ENCODE results near the gene ENOPH1. TPM values are rescaled to one million over a fixed set of nuclear protein-coding genes. Genes with fewer than 3 reads are reported as not detected.
"Not testable (repeated sequence)": the region's sequence is repeated elsewhere in the genome, so short reads cannot be mapped to it uniquely, and the experiment has no call there.

Gene ENOPH1
- total RNA-seq (2014; rRNA removed; shearing (Covaris generic); ENCODE audit: low replicate concordance): 45.0 and 45.2 TPM in 2 replicates

DNA sequence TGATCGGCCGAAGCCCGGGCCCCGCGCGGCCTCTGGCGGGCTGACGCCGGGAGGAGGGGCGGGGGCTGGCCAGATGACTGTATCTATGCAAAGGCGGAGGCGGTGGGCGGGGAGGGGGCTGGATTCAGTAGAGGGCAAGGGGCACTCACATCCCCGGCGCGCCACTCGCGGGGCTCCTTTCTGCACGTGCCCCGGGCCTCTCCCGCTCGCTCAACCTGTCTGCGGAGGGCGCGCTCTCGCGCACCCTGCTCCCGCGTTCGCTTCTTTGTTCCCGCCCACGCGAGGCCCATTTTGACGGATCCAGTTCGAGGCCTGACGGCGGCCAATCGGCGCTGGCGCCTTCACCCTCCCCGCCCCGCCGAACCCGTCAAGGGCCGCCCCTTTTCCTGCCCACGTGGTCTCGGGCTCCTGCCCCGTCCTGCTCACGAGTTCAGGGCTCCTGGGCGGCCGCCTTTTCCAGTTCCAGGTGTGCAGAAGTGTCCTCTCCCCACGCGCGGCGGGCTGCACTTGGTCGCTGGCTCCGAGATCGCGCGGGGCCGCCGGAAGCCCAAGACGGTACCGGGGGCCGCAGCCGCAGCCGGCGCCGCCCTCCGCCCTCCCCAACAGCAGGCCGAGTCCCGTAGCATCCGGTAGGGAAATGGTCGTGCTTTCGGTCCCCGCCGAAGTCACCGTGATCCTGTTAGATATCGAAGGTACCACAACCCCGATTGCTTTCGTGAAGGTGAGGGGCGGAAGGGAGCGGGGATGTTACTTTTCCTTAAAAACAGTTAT is at the start of gene ENOPH1, which contains the start of gene HNRNPDL:
Gene ENOPH1, plus strand, starts transcription at position 398 of the 771 bp plus-strand sequence. Its CDS starts 240 bp downstream, at position 638.
Gene HNRNPDL, minus strand, starts transcription at position 270 of the 771 bp plus-strand sequence. CDS start 772 bp downstream, outside the sequence.
- DNase-seq (ENCODE audit: low read depth): peak; percentile 98
- in situ Hi-C loops (cut with HindIII; ENCODE audit: low pct_unique_long_range_greater_than_20kb, low sequenced_read_pairs): no loop called here

GRCh38 chr4:82380831-82381230 is 49.6 kb upstream of the ENOPH1 start:
- DNase-seq (ENCODE audit: low read depth): no peak
- in situ Hi-C loops (cut with HindIII; ENCODE audit: low pct_unique_long_range_greater_than_20kb, low sequenced_read_pairs): no loop called here

DNA sequence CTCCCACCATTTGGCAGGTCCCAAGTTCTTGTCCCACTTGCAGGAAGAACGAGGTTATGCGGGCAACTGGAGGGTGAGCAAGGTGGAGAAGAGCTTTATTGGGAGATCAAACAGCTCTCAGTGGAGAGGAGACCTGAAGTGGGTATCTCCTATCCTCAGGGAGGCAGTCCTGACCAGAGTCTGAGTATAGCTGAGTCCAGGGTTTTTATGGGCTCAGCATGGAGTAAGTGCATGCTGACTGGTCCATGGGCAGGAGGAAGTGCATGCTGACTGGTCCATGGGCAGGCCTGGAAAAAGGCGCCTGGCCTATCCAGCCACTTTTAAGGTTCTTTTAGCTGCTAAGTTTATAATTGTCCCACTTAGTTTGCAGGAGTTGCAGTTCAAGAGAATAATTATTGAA is 49.2 kb upstream of the ENOPH1 start:
- DNase-seq (ENCODE audit: low read depth): no peak
- in situ Hi-C loops (cut with HindIII; ENCODE audit: low pct_unique_long_range_greater_than_20kb, low sequenced_read_pairs): no loop called here

GRCh38 chr4:82381661-82382296 is 48.6 kb upstream of the ENOPH1 start:
- in situ Hi-C loops (cut with HindIII; ENCODE audit: low pct_unique_long_range_greater_than_20kb, low sequenced_read_pairs): no loop called here
- no peak for DNase-seq (ENCODE audit: low read depth)

GRCh38 chr4:82382751-82383150 is 47.6 kb upstream of the ENOPH1 start:
- in situ Hi-C loops (cut with HindIII; ENCODE audit: low pct_unique_long_range_greater_than_20kb, low sequenced_read_pairs): no loop called here
- no peak for DNase-seq (ENCODE audit: low read depth)

GRCh38 chr4:82386312-82386711 is 44.1 kb upstream of the ENOPH1 start:
- DNase-seq (ENCODE audit: low read depth); in situ Hi-C loops (cut with HindIII; ENCODE audit: low pct_unique_long_range_greater_than_20kb, low sequenced_read_pairs): not testable (repeated sequence)

- no peak for DNase-seq (ENCODE audit: low read depth)
- in situ Hi-C loops (cut with HindIII; ENCODE audit: low pct_unique_long_range_greater_than_20kb, low sequenced_read_pairs): no loop called here
Observed at GRCh38 chr4:82388405-82388804, 42.0 kb upstream of the ENOPH1 start.

DNA sequence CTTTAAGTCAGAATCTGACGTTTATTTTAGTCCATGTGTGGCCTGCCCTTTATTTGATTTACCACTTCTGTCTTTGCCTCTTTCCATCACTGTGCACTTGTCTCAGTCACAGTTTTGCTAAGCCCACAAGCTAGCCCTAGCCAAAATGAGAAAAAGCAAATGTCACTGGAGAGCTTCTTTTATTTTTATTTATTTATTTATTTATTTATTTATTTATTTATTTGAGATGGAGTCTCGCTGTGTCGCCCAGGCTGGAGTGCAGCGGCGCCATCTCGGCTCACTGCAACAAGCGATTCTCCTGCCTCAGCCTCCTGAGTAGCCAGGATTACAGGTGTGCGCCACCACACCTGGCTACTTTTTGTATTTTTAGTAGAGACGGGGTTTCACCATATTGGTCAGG is 40.3 kb upstream of the ENOPH1 start:
- in situ Hi-C loops (cut with HindIII; ENCODE audit: low pct_unique_long_range_greater_than_20kb, low sequenced_read_pairs); DNase-seq (ENCODE audit: low read depth): not testable (repeated sequence)

DNA sequence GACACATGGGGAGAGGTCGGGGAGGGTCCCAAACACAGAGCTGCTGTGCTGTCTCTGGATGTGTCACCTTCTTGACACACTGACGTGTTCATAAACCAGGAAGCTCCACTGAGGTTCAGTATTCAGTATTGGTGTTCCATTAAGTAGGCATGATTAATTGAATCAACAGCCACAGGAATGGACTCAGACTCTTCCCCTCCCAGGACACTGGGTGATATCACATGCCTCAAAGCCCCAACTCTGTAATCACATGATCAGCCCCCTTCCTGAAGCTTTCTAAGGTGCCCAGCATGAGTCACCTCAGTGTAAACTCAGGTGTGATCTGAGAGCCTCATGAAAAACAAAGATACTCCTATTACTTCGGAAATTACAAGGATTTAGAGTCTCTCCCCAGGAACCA is 35.5 kb upstream of the ENOPH1 start:
- peak; percentile 80 for DNase-seq (ENCODE audit: low read depth)

GRCh38 chr4:82397527-82397926 is 32.9 kb upstream of the ENOPH1 start:
- no peak for DNase-seq (ENCODE audit: low read depth)
- in situ Hi-C loops (cut with HindIII; ENCODE audit: low pct_unique_long_range_greater_than_20kb, low sequenced_read_pairs): no loop called here

More for the DNA sequence above, 35.5 kb upstream of the ENOPH1 start:
- in situ Hi-C loops (cut with HindIII; ENCODE audit: low pct_unique_long_range_greater_than_20kb, low sequenced_read_pairs): no loop called here

- no peak for DNase-seq (ENCODE audit: low read depth)
- in situ Hi-C loops (cut with HindIII; ENCODE audit: low pct_unique_long_range_greater_than_20kb, low sequenced_read_pairs): no loop called here
Observed at GRCh38 chr4:82398263-82398662, 32.1 kb upstream of the ENOPH1 start.

GRCh38 chr4:82401600-82401999 is 28.8 kb upstream of the ENOPH1 start:
- in situ Hi-C loops (cut with HindIII; ENCODE audit: low pct_unique_long_range_greater_than_20kb, low sequenced_read_pairs): no loop called here
- DNase-seq (ENCODE audit: low read depth): no peak

DNA sequence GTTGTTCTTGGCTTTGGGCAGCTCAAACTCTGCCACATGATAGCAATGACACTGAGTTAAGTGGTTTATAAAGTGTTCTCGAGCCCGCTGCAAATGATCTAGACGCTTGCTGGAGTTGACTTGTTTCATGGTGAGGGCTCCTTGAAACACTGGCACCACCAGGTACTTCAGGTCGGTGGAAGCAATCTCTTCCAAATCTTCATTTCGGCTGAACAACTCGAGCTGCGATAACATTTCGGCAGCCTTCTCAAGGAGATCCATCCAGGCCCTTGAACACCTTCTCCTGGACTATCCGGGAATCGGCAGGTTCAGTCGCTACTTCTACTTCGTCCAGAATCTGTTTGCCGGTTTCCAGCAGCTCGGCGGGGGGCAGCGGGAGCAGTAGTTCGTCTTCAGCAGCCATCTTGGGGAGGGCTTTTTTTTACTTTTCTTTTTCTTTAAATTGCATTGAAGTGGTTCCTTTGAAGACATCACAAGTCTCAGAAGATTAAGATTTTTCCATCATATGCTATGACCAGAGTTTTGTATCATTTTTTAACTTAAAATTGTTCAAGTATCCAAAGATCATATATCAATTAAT is 28.1 kb upstream of the ENOPH1 start:
- in situ Hi-C loops (cut with HindIII; ENCODE audit: low pct_unique_long_range_greater_than_20kb, low sequenced_read_pairs): no loop called here
- DNase-seq (ENCODE audit: low read depth): no peak

DNA sequence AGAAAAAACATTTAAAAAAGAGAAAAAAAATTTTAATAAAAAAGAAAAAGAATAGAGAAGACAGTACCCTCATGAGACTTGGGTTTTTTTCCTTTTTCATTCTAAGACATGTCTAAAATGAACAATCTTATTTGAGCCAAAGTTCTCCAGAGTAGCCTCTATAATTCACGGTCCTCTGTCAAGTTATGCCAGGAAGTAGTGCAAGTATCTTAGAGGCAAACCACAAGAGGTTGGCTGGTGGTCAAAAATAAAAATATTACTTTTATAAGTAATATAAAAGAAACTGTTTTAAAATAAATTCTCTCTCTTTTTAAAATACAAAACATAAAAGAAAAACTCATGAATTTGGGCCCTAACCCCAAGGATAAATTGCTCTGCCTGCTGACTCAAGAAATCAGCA is 26.7 kb upstream of the ENOPH1 start:
- in situ Hi-C loops (cut with HindIII; ENCODE audit: low pct_unique_long_range_greater_than_20kb, low sequenced_read_pairs): no loop called here
- no peak for DNase-seq (ENCODE audit: low read depth)

DNA sequence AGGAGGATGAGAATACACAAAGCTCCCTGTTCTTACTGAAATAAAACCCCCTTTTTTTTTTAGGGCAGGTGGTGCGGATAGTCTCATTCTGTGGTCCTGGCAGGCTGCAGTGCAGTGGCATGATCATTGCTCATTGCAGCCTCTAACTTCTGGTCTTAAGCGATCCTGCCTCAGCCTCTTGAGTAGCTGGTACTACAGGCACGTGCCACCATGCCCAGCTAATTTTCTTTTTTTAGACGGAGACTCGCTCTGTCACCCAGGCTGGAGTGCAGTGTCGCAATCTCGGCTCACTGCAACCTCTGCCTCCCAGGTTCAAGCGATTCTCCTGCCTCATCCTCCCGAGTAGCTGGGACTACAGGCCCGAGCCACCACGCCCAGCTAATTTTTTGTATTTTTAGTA is 15.3 kb upstream of the ENOPH1 start:
- DNase-seq (ENCODE audit: low read depth); in situ Hi-C loops (cut with HindIII; ENCODE audit: low pct_unique_long_range_greater_than_20kb, low sequenced_read_pairs): not testable (repeated sequence)

GRCh38 chr4:82415922-82416365 is 14.4 kb upstream of the ENOPH1 start:
- in situ Hi-C loops (cut with HindIII; ENCODE audit: low pct_unique_long_range_greater_than_20kb, low sequenced_read_pairs): no loop called here
- no peak for DNase-seq (ENCODE audit: low read depth)

GRCh38 chr4:82419451-82419850 is 10.9 kb upstream of the ENOPH1 start:
- in situ Hi-C loops (cut with HindIII; ENCODE audit: low pct_unique_long_range_greater_than_20kb, low sequenced_read_pairs): no loop called here
- no peak for DNase-seq (ENCODE audit: low read depth)

- no peak for DNase-seq (ENCODE audit: low read depth)
- in situ Hi-C loops (cut with HindIII; ENCODE audit: low pct_unique_long_range_greater_than_20kb, low sequenced_read_pairs): loop anchor here (10.0 kb wide), 1 partner anchor 47 kb away; the partner anchor contains the start of gene HNRNPD
Observed at GRCh38 chr4:82421796-82422560, 8.4 kb upstream of the ENOPH1 start.

Measured in Caki2 (cell line).